NCI-H2227 (cell line): ENCODE results near the gene RAB6C.
"Not testable (repeated sequence)": the region's sequence is repeated elsewhere in the genome, so short reads cannot be mapped to it uniquely, and the experiment has no call there.

Source experiments
- DNase-seq: peaks from one replicate; lab custom pipeline; 2025; ENCODE audit not compliant: unreplicated experiment; lab: John Stamatoyannopoulos, UW

RAB6C gene

DNA sequence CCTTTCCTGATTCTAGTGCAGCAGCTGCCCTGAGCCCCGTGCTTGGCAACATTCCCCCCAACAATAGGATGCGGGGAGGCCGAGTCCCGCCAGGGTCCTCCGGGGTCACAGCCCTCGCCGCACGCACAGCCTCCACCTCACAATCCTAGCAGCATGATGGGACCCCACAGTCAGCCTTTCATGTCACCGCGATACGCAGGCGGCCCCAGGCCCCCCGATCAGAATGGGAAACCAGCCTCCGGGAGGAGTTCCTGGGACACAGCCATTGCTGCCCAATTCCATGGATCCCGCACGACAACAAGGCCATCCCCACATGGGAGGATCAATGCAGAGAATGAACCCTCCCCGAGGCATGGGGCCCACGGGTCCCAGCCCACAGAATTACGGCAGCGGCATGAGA lies 13.7 kb downstream of the RAB6C start:
- not testable (repeated sequence) for DNase-seq

GRCh38 chr2:129996657-129997237 lies 17.3 kb downstream of the RAB6C start:
- DNase-seq, result not testable (repeated sequence)

DNA sequence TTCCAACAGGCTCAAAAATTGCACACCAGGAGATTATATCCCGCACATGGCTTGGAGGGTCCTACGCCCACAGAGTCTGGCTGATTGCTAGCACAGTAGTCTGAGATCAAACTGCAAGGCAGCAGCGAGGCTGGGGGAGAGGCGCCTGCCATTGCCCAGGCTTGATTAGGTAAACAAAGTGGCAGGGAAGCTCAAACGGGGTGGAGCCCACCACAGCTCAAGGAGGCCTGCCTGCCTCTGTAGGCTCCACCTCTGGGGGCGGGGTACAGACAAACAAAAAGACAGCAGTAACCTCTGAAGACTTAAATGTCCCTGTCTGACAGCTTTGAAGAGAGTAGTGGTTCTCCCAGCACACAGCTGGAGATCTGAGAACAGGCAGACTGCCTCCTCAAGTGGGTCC lies 19.3 kb downstream of the RAB6C start:
- DNase-seq, result not testable (repeated sequence)

- DNase-seq, result peak; percentile 58
Measured at GRCh38 chr2:130005862-130006261, 26.4 kb downstream of the RAB6C start.

DNA sequence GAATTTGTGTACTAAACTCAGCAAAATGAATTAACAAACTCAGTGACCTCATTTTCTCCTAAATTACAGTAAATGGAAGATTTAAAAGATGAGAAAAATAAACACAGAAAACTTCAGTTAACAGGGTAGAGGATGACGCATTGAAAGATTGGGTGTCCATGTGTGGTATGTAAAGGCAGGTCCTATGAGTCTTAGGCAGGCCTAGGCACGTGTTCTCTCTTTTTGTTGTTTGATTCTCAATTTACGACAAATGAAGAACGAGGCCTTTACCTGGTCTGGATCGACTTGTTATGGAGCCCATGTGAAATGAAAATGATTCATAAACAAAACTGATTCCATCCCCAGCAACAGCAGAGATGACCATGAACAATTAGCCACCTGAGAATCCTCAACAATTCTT lies 37.2 kb downstream of the RAB6C start:
- DNase-seq, result not testable (repeated sequence)

DNA sequence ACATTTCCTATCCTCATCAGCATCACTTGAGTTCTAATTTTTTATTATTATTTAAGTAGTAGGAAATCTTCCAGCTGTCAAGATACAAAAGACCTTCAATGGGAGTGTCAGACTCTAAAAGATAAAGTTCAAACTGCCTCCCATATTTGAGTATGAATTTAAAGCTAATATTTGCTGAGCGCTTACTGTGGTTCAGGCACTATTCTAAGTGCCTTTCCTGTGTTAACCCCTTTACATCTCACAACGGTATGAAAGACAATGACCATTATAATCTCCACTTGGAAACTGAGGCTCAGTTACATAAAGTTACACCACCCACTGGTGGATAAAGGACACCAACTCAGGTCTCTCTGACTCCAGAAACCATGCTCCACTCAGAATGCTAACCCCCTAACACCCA lies 39.9 kb downstream of the RAB6C start:
- no peak for DNase-seq

- DNase-seq, result not testable (repeated sequence)
Measured at GRCh38 chr2:130020069-130020468, 40.6 kb downstream of the RAB6C start.

GRCh38 chr2:130025931-130026330 lies 46.5 kb downstream of the RAB6C start:
- DNase-seq, result peak; percentile 11
